ENCODE measurements around the gene LRRC19.

- TF ChIP-seq, protein P1, sequence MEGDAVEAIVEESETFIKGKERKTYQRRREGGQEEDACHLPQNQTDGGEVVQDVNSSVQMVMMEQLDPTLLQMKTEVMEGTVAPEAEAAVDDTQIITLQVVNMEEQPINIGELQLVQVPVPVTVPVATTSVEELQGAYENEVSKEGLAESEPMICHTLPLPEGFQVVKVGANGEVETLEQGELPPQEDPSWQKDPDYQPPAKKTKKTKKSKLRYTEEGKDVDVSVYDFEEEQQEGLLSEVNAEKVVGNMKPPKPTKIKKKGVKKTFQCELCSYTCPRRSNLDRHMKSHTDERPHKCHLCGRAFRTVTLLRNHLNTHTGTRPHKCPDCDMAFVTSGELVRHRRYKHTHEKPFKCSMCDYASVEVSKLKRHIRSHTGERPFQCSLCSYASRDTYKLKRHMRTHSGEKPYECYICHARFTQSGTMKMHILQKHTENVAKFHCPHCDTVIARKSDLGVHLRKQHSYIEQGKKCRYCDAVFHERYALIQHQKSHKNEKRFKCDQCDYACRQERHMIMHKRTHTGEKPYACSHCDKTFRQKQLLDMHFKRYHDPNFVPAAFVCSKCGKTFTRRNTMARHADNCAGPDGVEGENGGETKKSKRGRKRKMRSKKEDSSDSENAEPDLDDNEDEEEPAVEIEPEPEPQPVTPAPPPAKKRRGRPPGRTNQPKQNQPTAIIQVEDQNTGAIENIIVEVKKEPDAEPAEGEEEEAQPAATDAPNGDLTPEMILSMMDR (IDR thresholded peaks at IDR 0.05) = peak in 3 of 12 donors; percentile 12 to 28 (median 19)
- peak in 1 of 2 donors; percentile 54 for TF ChIP-seq POLR2A (IDR thresholded peaks at IDR 0.05)
These were observed 58.4 kb downstream of the LRRC19 start, which contains the start of gene PLAA for GRCh38 chr9:26946753-26947727.
